Tibial artery (tissue), 4 donors: ENCODE data around the gene MMEL1.

Source experiments
- DNase-seq, 2 donors: peaks; one replicate each; pipeline ENCODE4 v3.0.0-alpha.2; 2019
- H3K27ac ChIP-seq, 2 donors: fragments of 200-600 bp; sonication (generic) in 1 of 2; 1 replicate in 1 of 2; 2 replicates in 1 of 2; pipeline ENCODE4 v1.5.1; 2018 to 2019; ENCODE audit warnings: mild to moderate bottlenecking in 1 of 2
- H3K27me3 ChIP-seq, 2 donors: fragments of 200-600 bp; sonication (generic) in 1 of 2; one replicate each; pipeline versions ENCODE4 v1.5.1 to v1.6.0; 2016 to 2019
- H3K36me3 ChIP-seq, 3 donors: fragments of 200-600 bp; sonication (generic) in 2 of 3; one replicate each; pipeline ENCODE4 v1.5.1; 2016 to 2019; ENCODE audit warnings: mild to moderate bottlenecking in 2 of 3
- H3K4me1 ChIP-seq, 4 donors: fragments of 200-600 bp; sonication (generic) in 2 of 4; 1 replicate in 3 of 4; 2 replicates in 1 of 4; pipeline ENCODE4 v1.5.1; 2016 to 2019
- H3K4me3 ChIP-seq, 2 donors: fragments of 200-600 bp; sonication (generic) in 1 of 2; 1 replicate in 1 of 2; 2 replicates in 1 of 2; pipeline ENCODE4 v1.5.1; 2018 to 2019; ENCODE audit warnings: mild to moderate bottlenecking in 2 of 2
- H3K9me3 ChIP-seq, 3 donors: fragments of 200-600 bp; sonication (generic) in 1 of 3; one replicate each; pipeline ENCODE4 v1.5.1; 2016 to 2019
- CTCF ChIP-seq, 2 experiments: fragments of 200-600 bp in 1 of 2; fragments of 450-650 bp in 1 of 2; IDR thresholded peaks; one replicate each; pipeline ENCODE4 v1.5.1; 2017 to 2019; ENCODE audit warnings: antibody characterized with exemption in 2 of 2, mild to moderate bottlenecking in 1 of 2, moderate library complexity in 1 of 2
- intact Hi-C: fragments of 100-400 bp; cut with DNase I; formaldehyde crosslinking; loops from one replicate; pipeline ENCODE4 v1.15.0; 2023; ENCODE audit warnings: low total_unique reads

MMEL1 gene

GRCh38 chr1:2593251-2593878, 39.5 kb downstream of the MMEL1 start:
- no peak overlapping the region for H3K4me3 ChIP-seq
- intact Hi-C loops = no loop called here
- no peak overlapping the region for H3K27ac ChIP-seq

GRCh38 chr1:2592672-2593071, 40.1 kb downstream of the MMEL1 start:
- Histone ChIP-seq H3K36me3 (peaks cover 0 to 13% (median 0%) of the 10 kb centered on the region in 3 donors), H3K4me1 (peaks cover 0 to 25% (median under 1%) of the 10 kb centered on the region in 4 donors), H3K9me3 (peaks cover 0 to under 1% (median 0%) of the 10 kb centered on the region in 3 donors), H3K4me3 (no peak overlapping the region), H3K27me3 (peaks cover 0 to 48% of the 10 kb centered on the region in 2 donors), H3K27ac (no peak overlapping the region)
- intact Hi-C loops = no loop called here
- no peak for TF ChIP-seq CTCF (IDR thresholded peaks at IDR 0.05)
- DNase-seq = no peak

More at GRCh38 chr1:2593251-2593878, 39.5 kb downstream of the MMEL1 start:
- peak in 1 of 2 donors; percentile 61 for DNase-seq
- no peak for TF ChIP-seq CTCF (IDR thresholded peaks at IDR 0.05)
- Histone ChIP-seq H3K4me1 (peaks cover 0 to 19% (median 0%) of the 10 kb centered on the region in 4 donors), H3K36me3 (peaks cover 0 to 13% (median 0%) of the 10 kb centered on the region in 3 donors), H3K27me3 (peaks cover 0 to 48% of the 10 kb centered on the region in 2 donors), H3K9me3 (peaks cover 0 to 8% (median 3%) of the 10 kb centered on the region in 3 donors)

- Histone ChIP-seq H3K9me3 (no peaks in the 10 kb centered on the region), H3K36me3 (peaks cover 0 to 13% (median 0%) of the 10 kb centered on the region in 3 donors), H3K27ac (no peak overlapping the region), H3K4me1 (peaks cover under 1 to 34% (median 9%) of the 10 kb centered on the region in 4 donors), H3K4me3 (no peak overlapping the region), H3K27me3 (peaks cover 0 to 48% of the 10 kb centered on the region in 2 donors)
- intact Hi-C loops = no loop called here
- no peak for TF ChIP-seq CTCF (IDR thresholded peaks at IDR 0.05)
- peak; percentile 5 to 57 for DNase-seq
These were observed 41.1 kb downstream of the MMEL1 start for GRCh38 chr1:2591581-2592261.

- Histone ChIP-seq H3K9me3 (no peaks in the 10 kb centered on the region), H3K4me3 (no peak overlapping the region), H3K36me3 (peaks cover 0 to 13% (median 0%) of the 10 kb centered on the region in 3 donors), H3K27me3 (peaks cover 0 to 48% of the 10 kb centered on the region in 2 donors), H3K4me1 (peaks cover 5 to 34% (median 9%) of the 10 kb centered on the region in 4 donors), H3K27ac (no peak overlapping the region)
- no peak for TF ChIP-seq CTCF (IDR thresholded peaks at IDR 0.05)
- DNase-seq = no peak
- intact Hi-C loops = no loop called here
These were observed 41.6 kb downstream of the MMEL1 start for GRCh38 chr1:2591233-2591580.

DNA sequence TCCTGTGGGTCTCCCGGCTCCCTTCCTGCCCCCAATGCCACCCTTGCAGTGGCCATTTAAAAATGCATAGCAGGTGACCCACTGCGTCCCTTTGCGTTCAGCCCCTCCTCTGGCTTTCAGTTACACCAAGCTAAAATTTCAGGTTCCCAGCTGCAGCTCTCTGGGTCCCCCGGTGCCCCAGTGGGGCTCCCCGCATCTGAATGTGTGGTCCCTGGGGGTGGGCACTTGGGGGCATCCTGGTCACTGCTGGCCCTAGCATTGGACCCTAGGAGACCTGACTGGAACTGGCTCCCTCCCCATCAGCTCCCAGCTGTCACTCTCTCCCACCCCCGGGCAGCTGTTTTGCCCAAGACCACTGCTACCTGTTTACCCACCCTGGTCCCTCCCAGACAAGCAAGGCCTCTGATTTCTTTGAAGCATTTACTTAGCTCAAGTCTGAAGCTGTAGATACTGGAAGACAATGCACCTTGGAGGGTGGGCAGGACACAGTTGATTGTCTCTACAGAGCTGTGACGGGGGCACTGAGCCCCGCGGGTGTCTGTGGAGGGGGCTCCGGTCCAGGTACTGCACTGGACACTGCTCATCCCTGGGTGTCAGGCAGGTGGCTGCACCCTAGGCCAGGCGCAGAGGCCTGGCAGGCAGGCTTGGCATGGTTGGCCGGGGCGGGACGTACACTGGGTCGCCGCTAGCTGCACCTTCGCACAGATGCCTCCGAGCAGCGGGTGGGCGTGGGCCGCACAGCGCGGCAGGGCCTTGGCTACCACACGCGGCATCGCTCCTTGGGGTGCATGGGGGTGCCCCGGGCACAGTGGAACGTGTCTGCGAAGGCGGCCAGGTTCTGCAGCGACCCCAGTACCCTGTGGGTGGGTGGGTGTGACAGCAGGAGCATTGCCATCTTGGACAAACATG, 42.3 kb downstream of the MMEL1 start:
- Histone ChIP-seq H3K4me3 (no peak overlapping the region), H3K36me3 (peaks cover 0 to 13% (median 0%) of the 10 kb centered on the region in 3 donors), H3K4me1 (peaks cover 5 to 37% (median 11%) of the 10 kb centered on the region in 4 donors), H3K9me3 (no peaks in the 10 kb centered on the region), H3K27me3 (peaks cover 0 to 48% of the 10 kb centered on the region in 2 donors), H3K27ac (no peak overlapping the region)
- peak in 1 of 2 donors; percentile 58 for DNase-seq
- intact Hi-C loops = no loop called here
- no peak for TF ChIP-seq CTCF (IDR thresholded peaks at IDR 0.05)
